SIG-M5 (cell line): Measurements from ENCODE around the gene CDC73.

Experiments used
- DNase-seq: peaks from one replicate; lab custom pipeline; 2025; lab: John Stamatoyannopoulos, UW

The CDC73 gene

DNA sequence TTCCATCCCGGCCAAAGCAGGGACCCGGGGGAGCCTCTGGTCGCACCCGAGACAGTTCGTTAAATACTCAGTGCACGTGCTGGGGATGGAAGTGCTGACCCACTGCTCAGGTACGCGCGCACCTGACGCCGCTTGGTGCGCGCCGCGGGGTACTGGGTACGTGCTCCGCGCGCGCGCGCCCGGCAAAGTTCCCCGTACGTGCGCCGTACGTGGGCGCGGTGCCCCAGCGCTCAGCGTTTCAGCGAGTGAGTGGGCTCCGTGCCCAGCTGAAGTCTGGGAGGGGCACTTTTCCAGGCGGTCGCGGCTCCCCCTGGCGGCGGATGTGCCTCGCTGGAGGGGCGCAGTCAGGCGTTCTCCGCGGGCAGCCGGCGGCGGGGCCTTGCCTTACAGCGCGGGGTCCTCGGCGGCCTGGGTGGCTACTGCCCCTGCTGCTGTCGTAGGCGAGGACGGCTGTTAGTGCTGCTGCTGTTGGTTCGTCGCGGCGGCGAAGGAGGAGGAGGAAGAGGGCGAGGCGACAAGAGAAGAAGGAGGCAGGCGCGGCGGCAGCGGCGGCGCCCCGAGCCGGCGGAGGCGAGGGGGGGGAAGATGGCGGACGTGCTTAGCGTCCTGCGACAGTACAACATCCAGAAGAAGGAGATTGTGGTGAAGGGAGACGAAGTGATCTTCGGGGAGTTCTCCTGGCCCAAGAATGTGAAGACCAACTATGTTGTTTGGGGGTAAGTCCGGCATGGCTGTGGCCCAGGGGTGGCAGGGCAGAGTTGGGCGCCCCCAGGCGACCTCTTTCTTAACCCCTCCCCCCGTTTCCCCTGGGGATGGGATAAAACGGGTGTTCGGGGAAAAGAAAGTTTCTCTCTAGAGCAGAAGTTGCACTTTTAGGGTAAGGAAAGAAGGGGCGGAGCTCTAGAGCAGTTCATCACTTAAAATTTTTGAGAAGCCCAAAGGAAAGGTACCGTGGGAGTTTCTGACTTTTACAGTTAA, at the start of gene CDC73:
TSS of gene CDC73 (plus strand) at position 416 of the 978 bp plus-strand sequence. CDS start at position 586, 170 bp downstream.
- peak; percentile 97 for DNase-seq

DNA sequence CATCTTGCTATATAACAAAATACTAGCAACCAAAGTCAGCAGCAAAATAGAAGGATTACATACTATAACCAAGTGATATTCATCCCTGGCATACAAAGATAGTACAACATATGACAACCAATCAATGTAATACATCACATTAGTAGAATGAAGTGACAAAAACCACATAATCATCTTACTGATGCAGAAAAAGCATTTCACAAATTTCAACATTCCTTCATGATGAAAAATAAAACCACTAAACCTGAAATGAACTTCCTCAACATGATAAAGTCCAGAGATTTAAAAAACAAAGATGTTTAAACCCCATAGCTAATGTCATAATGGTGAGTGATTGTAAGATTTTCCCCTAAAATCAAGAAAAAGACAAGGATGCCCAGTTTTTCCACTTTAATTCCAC, 43.8 kb upstream of the CDC73 start:
- DNase-seq, result no peak

DNA sequence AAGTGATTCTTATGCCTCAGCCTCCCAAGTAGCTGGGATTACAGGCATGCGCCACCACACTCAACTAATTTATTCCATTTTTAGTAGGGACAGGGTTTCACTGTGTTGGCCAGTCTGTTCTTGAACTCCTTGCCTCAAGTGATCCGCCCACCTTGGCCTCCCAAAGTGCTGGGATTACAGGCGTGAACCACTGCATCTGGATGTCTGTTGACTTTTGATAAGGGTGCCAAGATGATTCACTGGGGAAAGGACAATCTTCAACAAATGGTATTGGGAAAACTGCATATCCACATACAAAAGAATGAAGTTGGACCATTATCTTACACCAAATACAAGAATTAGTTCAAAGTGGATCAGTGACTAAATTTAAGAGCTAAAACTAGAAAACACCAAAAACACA, 42.6 kb upstream of the CDC73 start:
- no peak for DNase-seq

DNA sequence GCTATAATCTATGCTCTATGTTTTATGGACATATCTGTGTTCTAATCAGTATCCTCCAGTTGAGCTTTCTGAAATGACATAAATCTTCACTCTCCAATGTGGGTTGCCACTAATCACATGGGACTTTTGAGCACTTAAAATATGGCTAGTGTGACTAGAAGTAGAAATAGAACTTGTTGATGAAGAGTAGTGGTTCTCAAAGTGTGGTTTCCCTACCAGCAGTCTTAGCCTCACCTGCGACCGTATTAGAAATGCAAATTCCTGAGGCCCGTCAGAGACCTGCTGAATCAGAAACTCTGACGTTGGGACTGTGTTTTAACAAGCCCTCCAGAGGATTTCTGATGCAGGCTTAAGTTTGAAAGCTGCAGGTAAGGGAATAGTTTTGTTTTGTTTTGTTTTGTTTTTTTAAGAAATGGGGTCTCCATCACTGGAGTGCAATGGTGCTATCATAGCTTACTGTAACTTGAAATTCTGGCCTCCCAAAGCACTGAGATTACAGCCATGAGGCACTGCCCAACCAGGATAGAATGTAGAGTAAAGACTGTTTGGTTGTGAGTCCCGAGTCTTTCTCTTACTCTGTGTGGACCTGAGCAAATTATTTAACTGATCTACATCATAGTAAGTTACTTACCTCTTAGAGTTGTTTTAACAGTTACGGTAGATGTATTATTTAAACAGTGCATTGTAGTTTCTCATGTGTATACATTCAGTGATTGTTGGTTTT, 38.3 kb upstream of the CDC73 start:
- DNase-seq, result no peak

DNA sequence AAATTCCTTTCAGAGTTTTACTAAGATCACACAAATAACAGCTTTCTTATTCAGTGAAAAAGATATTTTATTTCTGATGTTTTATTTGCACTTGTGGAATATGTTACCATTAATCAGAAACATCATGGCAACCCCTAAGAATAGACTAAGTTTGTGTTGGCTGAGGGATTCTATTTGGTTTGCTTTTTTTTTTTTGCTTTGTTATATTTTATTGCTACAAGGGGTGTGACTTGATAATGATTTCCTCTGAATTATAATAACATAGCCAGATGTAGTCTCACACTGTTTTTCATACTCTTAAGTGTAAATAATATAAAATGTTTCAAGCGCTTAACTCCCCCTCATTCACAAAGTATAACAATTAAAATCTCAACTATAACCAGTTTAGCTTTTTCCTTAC, 36.6 kb upstream of the CDC73 start:
- no peak for DNase-seq

DNA sequence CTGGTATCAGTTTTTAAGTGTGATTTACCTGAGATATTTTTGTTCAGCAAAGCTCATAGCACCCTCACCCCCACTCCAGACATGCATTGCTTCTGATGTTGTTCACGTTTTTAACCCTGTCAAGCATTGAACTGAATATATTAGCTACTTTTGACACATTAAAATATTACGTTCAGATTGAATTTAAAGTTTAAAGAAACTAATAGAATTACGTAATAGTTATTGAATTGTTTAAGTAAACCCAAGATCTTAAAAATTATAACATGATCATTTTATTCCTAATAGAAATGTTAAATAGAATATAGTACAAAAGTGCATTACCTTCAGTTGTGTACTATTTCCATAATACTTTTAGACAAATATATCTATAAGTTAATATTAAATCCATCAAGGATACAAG, 35.5 kb upstream of the CDC73 start:
- DNase-seq, result no peak

DNA sequence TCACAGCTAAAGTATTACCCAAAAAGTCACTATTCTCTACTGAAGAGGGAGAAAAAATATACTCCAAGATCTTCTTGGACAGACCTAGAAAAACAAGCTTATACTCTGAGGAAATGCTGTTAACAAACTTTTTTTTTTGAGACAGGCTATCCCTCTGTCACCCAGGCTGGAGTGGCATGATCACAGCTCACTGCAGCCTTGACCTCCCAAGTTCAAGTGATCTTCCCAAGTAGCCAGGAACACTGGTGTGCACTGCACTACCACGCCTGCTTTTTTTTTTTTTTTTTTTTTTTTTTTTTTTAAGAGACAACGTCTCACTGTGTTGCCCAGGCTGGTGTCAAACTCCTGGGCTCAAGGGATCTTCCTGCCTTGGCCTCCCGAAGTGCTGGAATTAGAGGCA, 33.9 kb upstream of the CDC73 start:
- no peak for DNase-seq

DNA sequence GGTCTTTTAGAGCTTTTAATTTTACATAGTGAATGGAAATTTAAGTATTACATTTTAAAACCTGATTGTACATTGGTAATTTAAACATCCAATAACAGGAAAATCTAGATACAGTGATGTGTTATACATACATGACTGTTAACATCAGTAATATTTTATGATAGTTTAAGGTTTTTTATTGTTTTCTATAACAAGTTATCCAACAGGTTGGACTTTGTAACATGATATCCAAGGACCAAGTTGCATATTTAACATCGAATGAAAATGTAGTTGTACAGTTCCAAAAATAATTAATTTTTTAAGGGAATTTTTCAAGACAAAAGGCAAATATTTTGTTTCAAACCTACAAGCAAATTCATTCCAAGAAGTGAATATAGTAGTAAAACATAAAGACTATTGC, 31.0 kb upstream of the CDC73 start:
- DNase-seq, result no peak

DNA sequence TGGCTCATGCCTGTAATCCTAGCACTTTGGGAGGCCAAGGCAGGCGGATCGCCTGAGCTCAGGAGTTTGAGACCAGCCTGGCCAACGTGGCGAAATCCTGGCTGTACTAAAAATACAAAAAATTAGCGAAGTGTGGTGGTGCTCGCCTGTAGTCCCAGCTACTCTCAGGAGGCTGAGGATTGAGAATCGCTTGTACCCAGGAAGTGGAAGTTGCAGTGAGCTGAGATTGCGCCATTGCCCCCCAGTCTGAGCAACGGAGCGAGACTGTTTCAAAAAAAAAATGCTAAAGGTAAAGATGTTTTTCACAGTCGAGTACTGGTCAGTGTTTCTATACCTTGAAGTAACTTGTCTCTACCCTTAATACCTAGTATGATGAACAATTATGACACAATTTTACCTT, 27.7 kb upstream of the CDC73 start:
- DNase-seq, result no peak

DNA sequence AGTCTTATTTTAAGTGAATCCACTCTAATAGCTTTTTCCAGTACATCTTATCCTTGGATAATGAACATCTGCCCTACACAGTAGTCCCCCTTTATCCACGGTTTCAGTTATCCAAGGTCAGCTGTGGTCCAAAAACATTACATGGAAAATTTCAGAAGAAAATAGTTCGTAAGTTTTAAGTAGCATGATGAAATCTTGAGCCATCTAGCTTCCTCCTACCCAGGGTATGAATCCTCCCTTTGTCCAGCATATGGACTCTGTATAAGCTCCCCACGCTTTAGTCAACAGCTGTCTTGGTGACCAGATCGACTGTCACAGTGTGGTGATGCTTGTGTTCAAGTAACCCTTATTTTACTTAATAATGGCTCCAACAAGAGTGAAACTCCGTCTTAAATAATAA, 19.2 kb upstream of the CDC73 start:
- DNase-seq, result no peak

DNA sequence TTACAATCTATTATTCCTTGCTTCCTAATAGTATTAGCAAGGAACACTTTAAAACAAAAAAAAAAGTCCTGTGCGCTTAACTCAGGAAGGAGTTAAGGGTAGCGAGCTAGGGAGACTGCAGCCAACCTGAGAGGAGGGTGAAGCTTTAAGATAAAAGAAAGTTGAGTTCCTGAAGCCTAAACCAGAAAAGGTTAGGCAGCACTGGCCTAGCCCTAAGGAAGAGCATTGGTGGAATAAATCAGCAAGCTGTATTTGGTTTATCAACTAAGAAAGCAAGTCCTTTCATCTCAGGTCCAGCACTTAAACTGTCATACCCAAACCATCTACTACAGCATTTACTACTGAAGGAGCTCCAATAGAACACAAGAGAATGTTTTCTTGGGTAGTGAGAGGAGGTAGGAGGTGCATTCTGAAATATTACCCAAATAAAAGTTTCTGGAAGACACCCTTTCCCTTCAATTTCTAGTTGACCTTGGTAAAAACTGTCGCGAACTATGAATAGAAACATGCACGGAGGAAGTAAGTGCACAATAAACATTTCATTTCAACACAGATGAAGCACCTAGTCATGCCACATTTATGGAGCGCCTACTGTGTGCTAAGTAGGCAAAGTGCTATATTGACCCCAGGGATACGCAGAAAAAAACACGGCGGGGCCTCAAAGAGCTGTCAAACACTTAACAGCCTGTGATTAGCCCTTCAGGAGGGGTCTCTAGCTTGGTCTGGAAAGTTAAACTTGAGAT, 17.9 kb upstream of the CDC73 start:
- DNase-seq, result no peak

DNA sequence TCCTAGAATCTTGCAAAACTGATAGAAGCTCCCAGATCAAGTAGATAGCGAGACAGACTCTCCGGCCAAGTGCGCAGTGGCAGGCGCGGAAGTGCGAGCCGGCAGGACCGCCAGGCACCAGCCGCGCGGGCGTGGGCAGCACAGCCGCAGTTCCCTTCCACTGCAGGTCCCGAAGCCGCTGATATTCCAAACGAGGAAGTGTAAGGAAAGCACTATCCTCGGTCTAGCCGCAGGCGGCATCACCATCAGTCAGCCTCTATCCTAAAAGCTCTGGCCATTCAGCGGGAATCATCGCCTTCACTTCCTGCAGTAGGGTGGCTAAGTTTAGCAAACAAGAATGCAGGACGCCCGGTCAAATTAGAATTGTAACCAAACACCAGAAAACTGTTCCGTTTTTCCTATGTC, 17.3 kb upstream of the CDC73 start:
- DNase-seq, result no peak

DNA sequence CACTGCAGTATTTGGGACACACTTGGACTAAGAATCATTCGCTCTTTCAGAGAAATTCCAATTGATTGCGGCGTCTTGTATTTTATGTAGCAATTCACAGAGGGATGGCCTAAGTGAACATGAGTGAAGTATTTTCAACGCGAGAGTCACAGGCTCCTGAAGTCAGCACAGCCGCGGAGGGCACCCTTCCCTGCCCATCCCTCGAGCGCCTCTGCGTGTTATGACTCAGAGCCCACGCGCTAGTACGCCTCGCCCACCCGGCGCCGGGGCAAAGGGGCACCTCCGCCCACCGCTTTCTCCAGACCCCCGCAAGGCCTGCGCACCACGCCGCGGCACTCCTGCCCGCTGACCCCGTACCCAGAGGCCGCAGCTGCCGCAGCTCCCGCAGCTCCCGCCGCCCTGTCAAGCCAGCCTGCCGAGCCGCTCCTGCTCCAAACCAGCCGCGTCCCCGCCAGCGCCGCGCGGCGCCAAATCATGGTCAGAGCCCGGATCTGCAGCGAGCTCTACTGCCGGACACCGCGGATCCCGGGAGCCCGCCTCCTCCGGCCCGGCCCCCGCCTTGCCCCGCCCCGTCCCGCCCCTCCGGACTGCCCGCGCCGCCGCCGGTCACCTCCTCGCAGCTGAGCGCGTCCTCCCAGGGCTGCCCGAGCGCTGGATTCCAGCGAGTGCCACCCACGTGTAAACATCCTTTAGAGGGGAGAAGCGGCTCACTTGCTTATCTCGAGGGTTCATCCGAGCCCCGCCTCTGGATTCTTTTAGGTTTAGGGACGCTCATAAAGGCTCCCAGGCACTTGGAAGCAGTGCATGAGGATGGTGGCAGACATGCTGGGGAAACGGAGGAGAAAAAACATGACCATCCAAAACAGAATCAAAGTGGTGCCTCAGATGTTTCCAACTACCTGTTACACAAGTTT, 16.7 kb upstream of the CDC73 start, which contains the start of gene GLRX2:
TSS of gene GLRX2 (minus strand) at position 508 of the 914 bp plus-strand sequence. CDS start at position 476, 32 bp downstream.
- DNase-seq, result peak; percentile 59

DNA sequence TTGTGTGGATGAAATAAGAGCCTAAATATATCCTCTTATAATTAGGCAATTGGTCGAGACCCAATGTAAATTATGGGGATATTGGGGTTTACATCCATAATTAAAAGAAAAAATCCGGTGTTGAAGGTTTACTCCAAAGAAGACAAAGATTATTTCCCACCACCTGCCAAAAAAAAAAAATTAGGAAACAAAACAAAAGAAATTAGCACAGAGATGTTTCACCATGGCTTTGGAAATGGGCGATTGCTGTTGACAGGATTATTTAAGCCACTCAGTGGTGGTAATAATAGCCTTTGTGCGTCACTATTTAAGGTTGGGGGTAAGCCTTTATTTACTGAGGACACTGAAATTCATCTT, 16.0 kb upstream of the CDC73 start:
- no peak for DNase-seq

DNA sequence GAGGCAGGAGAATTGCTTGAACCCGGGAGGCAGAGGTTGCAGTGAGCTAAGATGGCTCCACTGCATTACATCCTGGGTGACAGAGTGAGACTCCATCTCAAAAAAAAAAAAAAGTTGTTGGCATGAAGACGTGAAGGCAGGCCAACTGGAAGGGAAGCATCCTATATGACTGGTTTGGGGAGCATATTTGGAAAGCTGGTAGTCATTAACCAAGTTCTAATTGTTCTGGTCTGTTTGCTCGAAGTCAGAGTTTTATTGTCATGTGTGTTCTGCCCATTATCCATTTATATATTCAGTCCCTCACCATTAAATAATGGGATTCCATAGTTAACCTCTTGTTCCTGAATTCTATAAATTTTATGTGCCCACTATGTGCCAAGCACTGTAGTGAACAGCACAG, 13.4 kb upstream of the CDC73 start:
- no peak for DNase-seq

DNA sequence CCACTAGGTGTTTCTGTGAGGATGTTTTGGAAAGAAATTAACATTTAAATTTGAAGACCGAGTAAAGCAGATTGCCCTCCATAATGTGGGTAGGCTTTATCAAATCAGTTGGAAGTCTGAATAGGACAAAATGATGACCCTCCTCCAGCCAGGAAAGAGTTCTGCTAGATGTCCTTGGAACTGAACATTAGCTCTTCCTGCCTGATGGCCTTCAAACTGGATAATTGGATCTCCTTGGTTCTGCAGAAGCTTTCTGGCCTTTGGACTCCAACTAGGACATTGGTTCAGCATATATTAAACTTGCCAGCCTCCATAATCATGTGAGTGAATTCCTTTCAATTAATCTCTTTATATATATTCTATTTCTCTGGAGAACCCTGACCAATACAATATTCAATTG, 12.2 kb upstream of the CDC73 start:
- no peak for DNase-seq

DNA sequence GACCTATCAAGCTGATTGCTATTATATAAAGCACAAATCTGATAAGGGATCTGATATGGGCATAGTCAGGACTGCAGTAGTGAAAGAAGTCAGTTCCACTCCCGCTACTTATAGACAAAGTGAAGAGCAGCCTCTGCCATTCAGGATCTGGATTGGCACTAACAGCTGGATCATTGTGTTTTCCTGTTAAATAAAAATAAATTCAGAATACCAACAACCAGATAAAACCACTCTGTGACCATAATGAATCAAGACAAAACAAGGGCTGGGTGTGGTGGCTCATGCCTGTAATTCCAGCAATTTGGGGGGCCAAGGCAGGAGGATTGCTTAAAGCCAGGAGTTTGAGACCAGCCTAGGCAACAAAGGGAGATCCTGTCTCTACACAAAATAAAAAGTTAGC, 11.6 kb upstream of the CDC73 start:
- no peak for DNase-seq

DNA sequence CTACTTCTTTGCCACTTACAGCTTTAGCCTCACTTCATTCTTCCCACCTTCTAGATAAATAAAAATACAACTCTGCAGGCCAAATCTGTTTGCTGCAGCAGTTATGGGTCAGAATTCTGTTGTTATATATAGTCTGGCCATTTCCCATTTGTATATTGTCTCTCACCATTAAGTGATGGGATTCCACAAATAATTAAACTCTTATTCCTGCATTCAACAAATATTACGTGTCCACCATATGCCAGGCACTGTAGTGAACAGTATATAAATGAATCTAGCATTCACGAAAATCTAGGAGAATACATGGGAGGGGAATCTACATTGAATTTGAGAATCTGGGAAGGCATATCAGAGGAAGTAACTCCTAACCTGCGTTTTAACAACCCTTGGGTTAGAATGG, 11.0 kb upstream of the CDC73 start:
- DNase-seq, result no peak

DNA sequence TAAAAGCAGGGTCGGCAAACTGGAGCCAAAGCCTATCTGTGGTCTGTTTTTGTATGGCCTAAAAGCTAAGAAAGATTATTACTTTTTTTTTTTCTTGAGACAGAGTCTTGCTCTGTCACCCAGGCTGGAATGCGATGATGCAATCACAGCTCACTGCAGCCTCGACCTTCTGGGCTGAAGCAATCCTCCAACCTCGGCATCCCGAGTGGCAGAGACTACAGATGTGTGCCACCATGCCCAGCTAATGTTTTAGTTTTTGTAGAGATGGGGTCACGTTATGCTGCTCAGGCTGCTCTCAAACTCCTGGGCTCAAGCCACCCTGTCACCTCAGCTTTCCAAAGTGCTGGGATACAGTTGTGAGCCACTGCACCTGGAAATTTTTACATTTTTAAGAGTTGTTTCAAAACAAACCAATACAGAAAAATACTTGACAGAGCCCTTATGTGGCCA, 10.2 kb upstream of the CDC73 start:
- no peak for DNase-seq

DNA sequence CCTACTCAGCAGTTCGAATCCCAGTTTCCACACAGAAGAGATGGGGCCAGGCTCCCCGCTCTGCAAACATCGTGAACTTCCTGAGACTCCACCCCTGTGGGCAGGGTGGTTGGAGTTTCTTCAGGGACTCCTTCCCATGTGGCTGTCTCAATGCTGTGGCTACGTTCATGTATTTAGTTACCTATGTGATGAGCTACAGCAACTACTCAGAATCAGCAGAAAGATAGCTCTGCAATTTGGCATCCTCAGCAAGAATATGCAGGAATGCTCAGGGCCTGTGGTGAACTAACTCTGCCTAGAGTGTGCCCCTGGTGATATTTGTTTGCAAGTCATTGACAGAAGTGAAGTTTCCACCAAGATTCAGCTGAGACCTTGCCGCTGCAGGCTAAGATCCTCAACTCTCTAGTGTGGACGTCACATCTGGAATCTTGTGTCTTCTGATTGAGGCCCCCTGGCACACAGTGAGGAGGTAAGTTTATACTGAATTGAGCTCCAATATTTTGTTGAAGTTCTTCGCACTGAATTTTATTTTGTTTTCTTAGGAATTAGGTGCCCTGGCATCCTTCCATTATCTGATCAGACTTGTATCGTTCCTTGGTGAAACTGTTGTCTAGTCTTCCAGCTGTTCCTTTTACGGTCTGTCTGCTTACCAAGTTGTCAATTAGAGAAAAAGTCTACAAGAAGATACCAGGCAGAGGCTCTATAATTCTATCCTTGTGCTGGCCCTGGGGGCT, 8.4 kb upstream of the CDC73 start:
- no peak for DNase-seq

DNA sequence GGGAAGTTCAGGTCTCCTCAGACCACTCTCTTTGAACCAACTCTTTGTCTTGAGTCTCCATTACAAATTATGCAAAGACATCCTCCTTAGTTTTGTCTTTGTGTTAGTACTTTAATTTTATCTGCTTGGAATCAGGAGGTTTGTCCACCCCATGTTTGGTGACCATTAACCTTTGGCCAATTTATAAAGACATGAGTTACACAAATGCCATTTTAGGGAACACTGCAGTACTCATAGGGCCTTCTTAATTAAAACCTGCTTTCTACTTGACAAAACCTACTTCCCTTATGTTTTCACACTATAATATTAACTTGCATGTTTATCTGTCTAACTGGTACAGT, 7.9 kb upstream of the CDC73 start:
- DNase-seq, result no peak
